A549 (cell line): ENCODE results near the gene MCFD2. TPM values are rescaled to one million over a fixed set of nuclear protein-coding genes. Genes with fewer than 3 reads are reported as not detected.

Experiments
- ATAC-seq, 2 experiments: fragments of 200-7000 bp in 1 of 2; fragments of >200 bp in 1 of 2; cut with Nextera tagmentation in 1 of 2; cut with Tn5 transposase in 1 of 2; 3 replicates each; pipeline versions ENCODE4 v1.8.0 to v1.9.1; 2018 to 2020; ENCODE audit warnings: mild to moderate bottlenecking in 1 of 2, moderate library complexity in 1 of 2
- CTCF ChIA-PET: fragments of 300-600 bp; sonication (Branson Sonifier 250); formaldehyde crosslinking; extraction: SDS; loops from one replicate; lab custom pipeline; 2021; ENCODE audit warnings: antibody characterized with exemption, inconsistent platforms; lab: Yijun Ruan, JAX
- POLR2A ChIA-PET: fragments of 350-600 bp; formaldehyde crosslinking; extraction: SDS; loops from one replicate; lab custom pipeline; 2021; ENCODE audit warnings: antibody characterized with exemption, inconsistent platforms; lab: Yijun Ruan, JAX
- DNase-seq, 2 experiments: peaks; one replicate each; pipeline versions ENCODE4 v3.0.0 to v3.0.0-alpha.2; 2011 to 2016; ENCODE audit warnings: low read depth in 1 of 2, low spot score in 1 of 2
- FAIRE-seq: peaks from 2 replicates; lab custom pipeline; 2011; peaks lifted over from hg19 to GRCh38; lab: Jason Lieb, UNC
- H3K27ac ChIP-seq, 2 experiments: fragments of >200 bp; sonication (Bioruptor Twin); formaldehyde crosslinking; 3 replicates each; pipeline ENCODE4 v1.5.1; 2016 to 2017
- H3K4me1 ChIP-seq: fragments of >200 bp; sonication (Bioruptor Twin); formaldehyde crosslinking; 3 replicates; pipeline ENCODE4 v1.6.1; 2016
- H3K4me2 ChIP-seq: fragments of >200 bp; sonication (Bioruptor Twin); formaldehyde crosslinking; 3 replicates; pipeline ENCODE4 v1.6.1; 2016
- H3K4me3 ChIP-seq: fragments of >200 bp; sonication (Bioruptor Twin); formaldehyde crosslinking; 3 replicates; pipeline ENCODE4 v1.5.1; 2016
- H3K9me3 ChIP-seq: fragments of >200 bp; sonication (Bioruptor Twin); formaldehyde crosslinking; 3 replicates; pipeline ENCODE4 v1.6.1; 2016
- CHD4 ChIP-seq: fragments of 200-600 bp; sonication (generic); IDR thresholded peaks from 2 replicates; pipeline ENCODE4 v1.6.1; 2016; ENCODE audit warnings: antibody characterized with exemption, mild to moderate bottlenecking, borderline replicate concordance
- CTCF ChIP-seq: fragments of >200 bp; sonication (Bioruptor Twin); formaldehyde crosslinking; IDR thresholded peaks from 3 replicates; pipeline ENCODE4 v1.5.1; 2016
- EHMT2 ChIP-seq: fragments of 200-600 bp; sonication (generic); IDR thresholded peaks from 2 replicates; pipeline ENCODE4 v1.6.1; 2016; ENCODE audit warnings: antibody characterized with exemption, low read depth, mild to moderate bottlenecking, moderate library complexity
- FOSL2 ChIP-seq, 2 experiments: fragments of 450-650 bp in 1 of 2; fragments of >200 bp in 1 of 2; sonication (Bioruptor Twin) in 1 of 2; formaldehyde crosslinking; IDR thresholded peaks; 2 replicates each; pipeline versions ENCODE4 v1.5.0 to v1.6.1; 2016 to 2020; ENCODE audit warnings: mild to moderate bottlenecking in 1 of 2, moderate library complexity in 1 of 2
- HDAC2 ChIP-seq: fragments of 200-600 bp; sonication (generic); IDR thresholded peaks from 2 replicates; pipeline ENCODE4 v1.6.1; 2016
- HES2 ChIP-seq: fragments of >200 bp; sonication (Bioruptor Twin); formaldehyde crosslinking; IDR thresholded peaks from 2 replicates; pipeline ENCODE4 v1.6.1; 2016
- HOXB5 ChIP-seq: fragments of 250-450 bp; sonication (Bioruptor Pico); IDR thresholded peaks from 2 replicates; pipeline ENCODE4 v1.5.0; 2020; ENCODE audit warnings: mild to moderate bottlenecking, moderate library complexity
- NR3C1 ChIP-seq: fragments of >200 bp; sonication (Bioruptor Twin); formaldehyde crosslinking; IDR thresholded peaks from 3 replicates; pipeline ENCODE4 v1.6.1; 2017
- POLR2AphosphoS2 ChIP-seq: conservative IDR thresholded peaks from 2 replicates; pipeline ENCODE4 v1.6.1; 2012; ENCODE audit warnings: low read length, improper control_type of control experiment, inconsistent platforms
- RFX5 ChIP-seq: fragments of 450-650 bp; IDR thresholded peaks from 2 replicates; pipeline ENCODE4 v1.7.1; 2014; ENCODE audit warnings: antibody characterized with exemption, mild to moderate bottlenecking, moderate library complexity
- USF2 ChIP-seq: fragments of 450-650 bp; IDR thresholded peaks from 2 replicates; pipeline ENCODE4 v1.6.1; 2014; ENCODE audit warnings: antibody characterized with exemption
- ZFP36 ChIP-seq: fragments of 450-650 bp; IDR thresholded peaks from 2 replicates; pipeline ENCODE4 v1.6.1; 2014; ENCODE audit warnings: borderline replicate concordance; ENCODE audit not compliant: partially characterized antibody
- WGBS: methylation state at CpG from one replicate; pipeline ENCODE4 v1.1.6; 2017; ENCODE audit errors: missing lambda C conversion rate; 5-methylcytosine and 5-hydroxymethylcytosine counted together
- polyA plus RNA-seq, 4 experiments: library from polyadenylated mRNA; depleted of rRNA in 3 of 4; stranded (reverse); fragments of >200 nt; fragmentation: RNase III in 1 of 4; extraction: RNeasy Plus Mini Kit Qiagen cat#74134 plus additional on column Dnase treatment in 1 of 4; gene quantifications; 2 replicates in 3 of 4; 3 replicates in 1 of 4; pipeline ENCODE4 v1.2.3, GENCODE V29; 2011 to 2017

The MCFD2 gene
- polyA plus RNA-seq, 2 of the 4 experiments (the other 2 are of a cell fraction): 118 to 210 TPM

GRCh38 chr2:46858702-46859090 is 56.9 kb downstream of the MCFD2 start:
- DNase-seq (no peak), FAIRE-seq (no peak), ATAC-seq (no peak)
- WGBS: 90% methylated on average over 4 of the region's 4 CpGs
- H3K27ac ChIP-seq: peak overlapping the region; percentile 97 to 99
- POLR2A ChIA-PET: no interaction called here
- TF ChIP-seq CHD4 (no peak), POLR2AphosphoS2 (no peak), USF2 (no peak), FOSL2 (IDR thresholded peaks at IDR 0.05) (no peak), FOSL2 (CRISPR knock-in tag; IDR thresholded peaks at IDR 0.05) (0 out of 2 replicates have a peak, but pooled peaks have one; percentile 12)
- CTCF ChIA-PET: interaction anchor here (0.8 to 4.7 kb wide), 10 partner anchors 9 to 464 kb away, joined by 3 to 24 read pairs (median 4); no protein-coding TSS in a partner anchor
- H3K4me3 ChIP-seq: no peak overlapping the region
- H3K9me3 ChIP-seq: peaks cover 10% of the 10 kb centered on the region
- H3K4me1 ChIP-seq: peaks cover 53% of the 10 kb centered on the region
- H3K4me2 ChIP-seq: no peak overlapping the region

GRCh38 chr2:46857871-46858701 is 57.5 kb downstream of the MCFD2 start:
- ChIA-PET CTCF (interaction anchor here (0.7 to 4.7 kb wide), 13 partner anchors 9 to 465 kb away, joined by 3 to 24 read pairs (median 4); no protein-coding TSS in a partner anchor), POLR2A (no interaction called here)
- no peak for ATAC-seq
- TF ChIP-seq USF2 (peak; percentile 18; the same call in 1 of the 2 replicates), FOSL2 (IDR thresholded peaks at IDR 0.05) (no peak), FOSL2 (CRISPR knock-in tag; IDR thresholded peaks at IDR 0.05) (no peak), CTCF (no peak)
- H3K4me2 ChIP-seq: no peak overlapping the region
- H3K27ac ChIP-seq: peak overlapping the region; percentile 97 to 99
- FAIRE-seq: peak; percentile 28
- no peak overlapping the region for H3K4me3 ChIP-seq
- H3K4me1 ChIP-seq: peaks cover 53% of the 10 kb centered on the region
- peak in 1 of 2 experiments; percentile 57 for DNase-seq
- WGBS: 83% methylated on average over 13 of the region's 13 CpGs
- H3K9me3 ChIP-seq: peaks cover 16% of the 10 kb centered on the region

GRCh38 chr2:46856336-46856735 is 59.3 kb downstream of the MCFD2 start:
- CTCF ChIA-PET: interaction anchor here (0.7 to 4.7 kb wide), 3 partner anchors 11 to 20 kb away, joined by 3 to 24 read pairs (median 9); no protein-coding TSS in a partner anchor
- peaks cover 20% of the 10 kb centered on the region for H3K9me3 ChIP-seq
- H3K4me1 ChIP-seq: peaks cover 56% of the 10 kb centered on the region
- POLR2A ChIA-PET: interaction anchor here (0.6 to 1.1 kb wide), 2 partner anchors 11 to 488 kb away, joined by 3 read pairs; no protein-coding TSS in a partner anchor
- TF ChIP-seq HDAC2 (no peak), ZFP36 (no peak), HES2 (no peak), HOXB5 (no peak), RFX5 (no peak)
- DNase-seq (no peak), ATAC-seq (no peak), FAIRE-seq (no peak)
- H3K27ac ChIP-seq: peak overlapping the region; percentile 97 to 99
- WGBS: 81% methylated on average over 3 of the region's 3 CpGs
- H3K4me3 ChIP-seq: no peak overlapping the region
- H3K4me2 ChIP-seq: peak overlapping the region; percentile 55

- peak overlapping the region; percentile 55 for H3K4me2 ChIP-seq
- CTCF ChIA-PET: interaction anchor here (0.7 to 4.7 kb wide), 3 partner anchors 10 to 21 kb away, joined by 3 to 24 read pairs (median 9); no protein-coding TSS in a partner anchor
Observed at GRCh38 chr2:46855805-46856204, 59.8 kb downstream of the MCFD2 start.

More at GRCh38 chr2:46855805-46856204, 59.8 kb downstream of the MCFD2 start:
- TF ChIP-seq EHMT2 (peak; percentile 65), NR3C1 (no peak)
- H3K27ac ChIP-seq: peak overlapping the region; percentile 97 to 99
- POLR2A ChIA-PET: interaction anchor here (0.6 to 1.1 kb wide), 2 partner anchors 10 to 489 kb away, joined by 3 read pairs; no protein-coding TSS in a partner anchor
- no peak for FAIRE-seq
- peak in 1 of 2 experiments; percentile 79 for DNase-seq
- no peak overlapping the region for H3K4me3 ChIP-seq
- 9% methylated on average over 1 of the region's 1 CpG for WGBS
- ATAC-seq: peak; percentile 12 to 42; a peak in 4 of 6 replicates
- peaks cover 20% of the 10 kb centered on the region for H3K9me3 ChIP-seq
- peaks cover 61% of the 10 kb centered on the region for H3K4me1 ChIP-seq
